ENCODE results near the gene INSYN2A.

INSYN2A gene

DNA sequence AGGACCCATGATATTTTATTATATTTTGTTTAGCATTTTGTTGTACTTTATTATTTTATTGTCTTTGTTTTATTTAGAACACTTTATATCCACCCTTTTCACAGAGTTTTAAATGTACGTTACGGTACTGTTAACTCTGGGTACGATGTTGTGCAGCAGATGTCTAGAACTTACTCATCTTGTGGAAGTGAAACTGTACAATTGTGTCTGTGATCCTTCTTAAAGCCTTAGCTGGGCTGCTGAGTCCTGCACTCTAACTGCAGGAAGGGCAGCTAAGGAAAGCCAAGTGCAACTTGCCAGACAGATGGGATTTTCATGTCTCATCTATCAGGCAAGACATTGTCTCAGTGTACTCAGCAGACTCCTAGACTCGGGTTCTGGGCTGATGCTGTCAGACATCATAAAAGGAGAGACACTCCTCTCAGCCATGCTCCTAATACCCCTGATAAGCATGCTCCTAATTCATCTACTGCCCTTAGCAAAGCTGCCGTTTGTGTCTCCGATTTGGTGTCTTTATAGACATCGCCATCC, 14.6 kb upstream of the INSYN2A start:
- Mint-ChIP-seq H3K9me3 (no peaks in the 10 kb centered on the region), H3K27me3 (ENCODE audit: low read depth) (no peaks in the 10 kb centered on the region), H3K4me3 (no peak overlapping the region), H3K4me1 (ENCODE audit: low read depth) (no peaks in the 10 kb centered on the region), H3K27ac (no peak overlapping the region), H3K36me3 (ENCODE audit: low read depth) (no peaks in the 10 kb centered on the region)

- Mint-ChIP-seq H3K9me3 (no peaks in the 10 kb centered on the region), H3K27me3 (ENCODE audit: low read depth) (no peaks in the 10 kb centered on the region), H3K4me1 (ENCODE audit: low read depth) (no peaks in the 10 kb centered on the region), H3K4me3 (no peak overlapping the region), H3K36me3 (ENCODE audit: low read depth) (no peaks in the 10 kb centered on the region), H3K27ac (no peak overlapping the region)
Measured at GRCh38 chr10:127207081-127207480, 10.7 kb upstream of the INSYN2A start.

DNA sequence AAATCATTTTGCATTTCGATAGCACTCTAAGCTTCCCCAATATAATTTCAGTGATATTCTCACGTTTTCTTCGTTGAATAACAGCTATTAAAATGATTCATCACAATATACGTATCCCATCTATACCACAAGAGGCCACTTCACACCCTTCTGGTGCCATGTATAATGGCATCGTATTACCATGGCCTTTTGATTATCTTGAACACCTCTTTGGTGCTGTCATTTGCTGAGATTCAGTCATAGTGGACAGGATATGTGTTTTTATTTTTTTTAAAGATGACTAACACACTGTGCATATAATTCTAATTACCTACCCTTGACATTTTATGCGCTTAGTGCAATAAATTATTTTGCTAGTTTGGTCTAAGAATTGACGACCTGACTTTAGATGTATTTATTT, 6.7 kb upstream of the INSYN2A start:
- Mint-ChIP-seq H3K36me3 (ENCODE audit: low read depth) (no peaks in the 10 kb centered on the region), H3K27ac (no peak overlapping the region), H3K9me3 (no peaks in the 10 kb centered on the region), H3K4me3 (no peak overlapping the region), H3K27me3 (ENCODE audit: low read depth) (peaks cover 5% of the 10 kb centered on the region), H3K4me1 (ENCODE audit: low read depth) (no peaks in the 10 kb centered on the region)

DNA sequence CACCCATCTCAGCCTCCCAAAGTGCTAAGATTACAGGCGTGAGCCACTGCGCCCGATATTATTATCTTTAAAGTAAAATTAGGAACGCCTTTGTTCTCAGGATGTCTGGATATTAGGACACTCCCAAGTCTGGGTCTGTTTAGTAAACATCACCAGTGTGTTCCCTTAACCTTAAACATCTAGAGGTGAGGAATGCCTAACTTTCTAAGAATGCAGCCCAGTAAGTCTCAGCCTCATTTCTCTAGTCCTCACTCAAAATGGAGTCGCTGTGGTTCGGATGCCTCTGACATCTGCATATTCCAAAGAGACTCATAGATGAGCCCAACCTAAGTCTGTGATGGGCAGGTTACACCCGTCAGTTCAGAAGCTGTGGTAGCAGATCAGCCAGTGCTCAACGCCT, 4.3 kb upstream of the INSYN2A start:
- Mint-ChIP-seq H3K9me3 (no peaks in the 10 kb centered on the region), H3K27ac (no peak overlapping the region), H3K4me1 (ENCODE audit: low read depth) (no peaks in the 10 kb centered on the region), H3K36me3 (ENCODE audit: low read depth) (no peaks in the 10 kb centered on the region), H3K4me3 (no peak overlapping the region), H3K27me3 (ENCODE audit: low read depth) (peaks cover 17% of the 10 kb centered on the region)

DNA sequence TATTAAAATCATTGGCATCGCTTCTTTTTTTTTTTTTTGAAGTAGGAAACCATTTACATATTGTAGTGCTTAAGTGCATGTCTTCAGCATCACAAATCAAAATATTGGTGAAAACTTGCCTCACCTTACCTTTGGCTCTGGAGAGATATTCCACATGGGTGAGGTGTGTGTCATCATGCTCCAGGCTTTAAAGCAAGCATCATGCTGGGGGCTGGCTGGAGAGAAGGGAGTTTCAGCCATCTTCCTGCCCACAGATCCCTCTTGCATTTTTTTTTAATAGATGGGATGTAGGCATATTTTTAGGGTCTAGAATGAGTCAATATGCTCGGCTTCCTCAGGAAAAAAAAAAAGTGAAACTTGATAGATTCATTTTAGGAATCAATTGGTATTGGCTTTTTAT, 2.3 kb upstream of the INSYN2A start:
- Mint-ChIP-seq H3K27me3 (ENCODE audit: low read depth) (peaks cover 30% of the 10 kb centered on the region), H3K9me3 (no peaks in the 10 kb centered on the region), H3K27ac (no peak overlapping the region), H3K4me3 (no peak overlapping the region), H3K36me3 (ENCODE audit: low read depth) (no peaks in the 10 kb centered on the region), H3K4me1 (ENCODE audit: low read depth) (no peaks in the 10 kb centered on the region)

DNA sequence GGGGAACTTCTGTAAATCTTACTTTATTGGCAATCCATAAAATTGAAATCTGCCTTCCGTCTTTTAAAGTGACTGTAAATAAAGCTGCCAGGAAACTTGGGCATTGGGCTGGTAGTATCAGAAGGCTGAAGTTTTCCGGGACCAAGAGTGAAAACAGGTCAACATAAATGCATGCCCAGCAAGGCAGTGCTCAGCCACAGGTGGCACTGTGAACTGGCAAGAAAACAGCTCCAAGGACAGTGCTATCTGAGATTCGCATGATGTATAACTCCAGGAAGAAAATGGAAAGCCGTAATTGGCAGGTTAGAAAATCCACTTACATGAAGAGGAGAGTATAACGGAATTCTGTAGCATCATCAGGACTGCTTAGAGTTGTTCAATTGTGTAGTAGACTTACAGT, 1.9 kb upstream of the INSYN2A start:
- no peaks in the 10 kb centered on the region for H3K36me3 Mint-ChIP-seq (ENCODE audit: low read depth)
- H3K4me3 Mint-ChIP-seq = no peak overlapping the region
- no peaks in the 10 kb centered on the region for H3K4me1 Mint-ChIP-seq (ENCODE audit: low read depth)
- H3K9me3 Mint-ChIP-seq = no peaks in the 10 kb centered on the region
- no peak overlapping the region for H3K27ac Mint-ChIP-seq
- peaks cover 34% of the 10 kb centered on the region for H3K27me3 Mint-ChIP-seq (ENCODE audit: low read depth)

DNA sequence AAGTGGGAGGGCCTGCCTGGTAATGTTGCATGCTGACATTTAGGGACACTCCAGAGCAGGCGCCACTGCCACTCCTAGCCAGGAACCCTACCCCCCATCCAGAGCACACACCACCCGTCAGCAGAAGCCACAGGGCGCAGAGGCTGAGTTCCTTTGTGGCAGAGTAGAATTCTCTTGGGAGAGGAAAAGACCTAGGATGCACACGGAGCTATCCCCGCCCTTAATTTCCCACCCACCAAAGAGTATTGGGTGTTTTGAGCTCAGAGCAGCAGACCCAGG, 702 bp upstream of the INSYN2A start:
- H3K4me1 Mint-ChIP-seq (ENCODE audit: low read depth) = no peaks in the 10 kb centered on the region
- no peaks in the 10 kb centered on the region for H3K36me3 Mint-ChIP-seq (ENCODE audit: low read depth)
- peaks cover 39% of the 10 kb centered on the region for H3K27me3 Mint-ChIP-seq (ENCODE audit: low read depth)
- no peak overlapping the region for H3K27ac Mint-ChIP-seq
- H3K9me3 Mint-ChIP-seq = no peaks in the 10 kb centered on the region
- H3K4me3 Mint-ChIP-seq = no peak overlapping the region

DNA sequence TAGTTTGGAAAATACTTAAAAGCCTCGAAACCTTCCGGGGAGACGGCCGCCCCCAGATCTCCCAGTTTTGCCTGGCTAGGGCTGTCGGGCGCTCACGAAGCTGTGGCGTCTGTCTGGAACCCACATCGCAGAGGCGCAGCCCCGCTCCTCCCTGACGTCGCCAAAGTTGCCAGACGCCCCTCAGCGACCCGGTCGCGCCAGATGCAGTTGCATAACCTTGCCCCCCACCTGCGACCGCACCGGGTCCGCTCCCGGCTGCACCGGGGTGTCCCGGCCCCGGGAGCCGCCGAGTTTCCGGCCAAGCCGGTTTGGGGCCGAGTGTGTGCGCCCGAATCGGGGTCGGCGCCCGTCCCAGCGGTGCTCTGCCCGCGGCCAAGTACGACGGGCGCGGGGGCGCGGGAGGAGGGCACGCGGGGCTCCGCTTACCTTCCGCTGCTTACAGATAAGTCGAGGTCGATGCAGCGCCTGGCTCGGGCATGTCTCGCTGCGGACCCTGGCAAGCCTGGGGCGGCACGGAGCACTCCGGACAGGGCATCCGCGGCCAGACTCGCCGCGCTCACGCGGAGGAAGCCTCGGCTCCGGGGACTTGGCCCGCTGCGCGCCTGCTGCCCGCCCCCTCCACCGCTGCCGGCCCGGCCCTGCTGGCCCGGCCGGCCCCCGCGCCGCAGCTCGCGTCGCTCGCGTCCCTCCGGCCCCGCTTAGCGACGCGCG, 665 bp downstream of the INSYN2A start:
- H3K27me3 Mint-ChIP-seq (ENCODE audit: low read depth) = peaks cover 44% of the 10 kb centered on the region
- no peaks in the 10 kb centered on the region for H3K9me3 Mint-ChIP-seq
- no peak overlapping the region for H3K4me3 Mint-ChIP-seq
- no peaks in the 10 kb centered on the region for H3K36me3 Mint-ChIP-seq (ENCODE audit: low read depth)
- no peaks in the 10 kb centered on the region for H3K4me1 Mint-ChIP-seq (ENCODE audit: low read depth)
- no peak overlapping the region for H3K27ac Mint-ChIP-seq

- Mint-ChIP-seq H3K4me1 (ENCODE audit: low read depth) (no peaks in the 10 kb centered on the region), H3K4me3 (no peak overlapping the region), H3K27me3 (ENCODE audit: low read depth) (peaks cover 44% of the 10 kb centered on the region), H3K36me3 (ENCODE audit: low read depth) (no peaks in the 10 kb centered on the region), H3K27ac (no peak overlapping the region), H3K9me3 (no peaks in the 10 kb centered on the region)
Measured at GRCh38 chr10:127195041-127195506, 1.3 kb downstream of the INSYN2A start.

GRCh38 chr10:127194599-127194998, 1.8 kb downstream of the INSYN2A start:
- Mint-ChIP-seq H3K27ac (no peak overlapping the region), H3K9me3 (no peaks in the 10 kb centered on the region), H3K4me1 (ENCODE audit: low read depth) (no peaks in the 10 kb centered on the region), H3K36me3 (ENCODE audit: low read depth) (no peaks in the 10 kb centered on the region), H3K27me3 (ENCODE audit: low read depth) (peaks cover 44% of the 10 kb centered on the region), H3K4me3 (no peak overlapping the region)

DNA sequence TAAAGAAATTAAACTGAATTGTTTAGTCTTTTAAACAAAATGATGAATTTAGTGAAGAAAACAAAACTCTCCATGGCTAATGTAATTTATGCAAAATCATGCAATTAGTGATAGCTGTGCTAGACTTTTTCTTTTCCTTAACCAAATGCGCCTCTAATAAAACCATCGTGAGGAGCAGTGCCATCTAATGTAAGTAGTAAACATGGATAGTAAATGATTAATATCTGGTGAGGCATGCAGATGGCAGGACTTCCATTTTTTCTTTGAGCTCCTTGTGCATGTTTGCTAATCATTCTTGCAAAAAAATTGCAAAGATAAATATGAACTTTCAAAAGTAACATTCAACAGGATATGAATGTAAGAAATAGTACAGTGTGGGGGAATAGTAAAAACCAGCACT, 2.3 kb downstream of the INSYN2A start:
- H3K36me3 Mint-ChIP-seq (ENCODE audit: low read depth) = no peaks in the 10 kb centered on the region

GRCh38 chr10:127193125-127193524, 3.3 kb downstream of the INSYN2A start:
- Mint-ChIP-seq H3K36me3 (ENCODE audit: low read depth) (no peaks in the 10 kb centered on the region), H3K4me3 (no peak overlapping the region), H3K27ac (no peak overlapping the region), H3K27me3 (ENCODE audit: low read depth) (peaks cover 40% of the 10 kb centered on the region), H3K4me1 (ENCODE audit: low read depth) (no peaks in the 10 kb centered on the region), H3K9me3 (no peaks in the 10 kb centered on the region)

More for the DNA sequence above, 2.3 kb downstream of the INSYN2A start:
- no peak overlapping the region for H3K27ac Mint-ChIP-seq
- no peak overlapping the region for H3K4me3 Mint-ChIP-seq
- no peaks in the 10 kb centered on the region for H3K9me3 Mint-ChIP-seq
- H3K27me3 Mint-ChIP-seq (ENCODE audit: low read depth) = peaks cover 44% of the 10 kb centered on the region
- H3K4me1 Mint-ChIP-seq (ENCODE audit: low read depth) = no peaks in the 10 kb centered on the region

DNA sequence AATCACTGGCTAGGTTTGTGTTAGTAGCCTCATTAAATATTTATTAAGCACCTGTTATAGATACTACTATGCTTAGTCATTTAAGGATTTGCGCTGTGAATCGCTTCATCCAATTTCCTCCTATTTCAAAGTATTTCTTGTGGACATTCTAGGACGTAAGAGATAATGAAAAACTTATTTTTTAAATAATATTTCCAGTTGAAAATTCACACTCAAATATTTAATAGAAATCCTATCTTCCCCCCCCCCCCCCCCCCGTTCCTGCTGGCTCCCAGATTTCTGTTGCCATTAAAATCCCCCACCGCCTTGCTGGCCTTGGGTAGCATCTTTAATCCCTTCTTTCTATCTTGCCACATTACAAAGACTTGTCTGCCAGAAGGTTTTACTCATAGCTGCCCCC, 6.0 kb downstream of the INSYN2A start:
- no peaks in the 10 kb centered on the region for H3K36me3 Mint-ChIP-seq (ENCODE audit: low read depth)
- H3K4me3 Mint-ChIP-seq = no peak overlapping the region
- no peak overlapping the region for H3K27ac Mint-ChIP-seq
- peaks cover 27% of the 10 kb centered on the region for H3K27me3 Mint-ChIP-seq (ENCODE audit: low read depth)
- no peaks in the 10 kb centered on the region for H3K4me1 Mint-ChIP-seq (ENCODE audit: low read depth)
- H3K9me3 Mint-ChIP-seq = no peaks in the 10 kb centered on the region

DNA sequence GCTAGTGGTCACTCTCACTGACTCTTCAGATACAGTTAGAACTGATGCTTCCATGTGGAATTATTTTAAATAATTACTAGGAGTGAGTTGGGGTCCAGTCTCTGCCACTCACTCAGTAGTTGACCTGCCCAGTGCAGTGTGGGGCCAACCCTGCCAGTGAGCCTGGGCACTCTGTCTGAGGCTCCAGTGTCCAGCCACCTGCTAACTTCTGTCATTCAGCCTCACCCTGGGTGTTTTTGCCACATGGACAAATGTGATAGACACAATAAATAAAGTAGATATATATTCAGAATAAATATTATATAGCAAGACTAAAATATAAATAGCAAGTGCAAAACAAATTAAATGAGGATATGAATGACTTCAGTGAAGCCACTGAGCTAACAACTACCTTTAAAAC, 7.2 kb downstream of the INSYN2A start:
- Mint-ChIP-seq H3K27me3 (ENCODE audit: low read depth) (peaks cover 19% of the 10 kb centered on the region), H3K4me3 (no peak overlapping the region), H3K4me1 (ENCODE audit: low read depth) (no peaks in the 10 kb centered on the region), H3K36me3 (ENCODE audit: low read depth) (no peaks in the 10 kb centered on the region), H3K27ac (no peak overlapping the region), H3K9me3 (no peaks in the 10 kb centered on the region)

GRCh38 chr10:127186813-127187212, 9.6 kb downstream of the INSYN2A start:
- Mint-ChIP-seq H3K27ac (no peak overlapping the region), H3K27me3 (ENCODE audit: low read depth) (peaks cover 5% of the 10 kb centered on the region), H3K9me3 (no peaks in the 10 kb centered on the region), H3K36me3 (ENCODE audit: low read depth) (no peaks in the 10 kb centered on the region), H3K4me3 (no peak overlapping the region), H3K4me1 (ENCODE audit: low read depth) (no peaks in the 10 kb centered on the region)

DNA sequence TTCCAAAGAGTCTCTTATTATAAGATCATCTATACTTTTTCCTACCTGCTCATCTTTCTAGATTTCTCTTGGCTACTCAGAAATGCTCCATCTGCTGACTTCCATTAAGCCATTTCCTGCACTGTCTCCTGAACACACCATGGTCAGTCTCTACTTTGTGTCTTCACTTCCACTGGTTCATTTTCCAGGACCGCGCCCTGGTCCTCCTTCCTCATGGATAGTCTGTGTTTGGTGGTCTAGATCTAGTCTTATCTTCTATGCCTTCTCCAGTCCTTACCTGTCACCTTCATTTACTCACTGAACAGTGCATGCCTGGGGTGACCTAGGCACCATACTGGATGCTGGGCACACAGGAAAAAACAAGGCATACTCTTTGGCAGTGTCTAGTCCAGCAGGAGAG, 11.8 kb downstream of the INSYN2A start:
- no peak overlapping the region for H3K4me3 Mint-ChIP-seq

More for the DNA sequence above, 11.8 kb downstream of the INSYN2A start:
- Mint-ChIP-seq H3K36me3 (ENCODE audit: low read depth) (no peaks in the 10 kb centered on the region), H3K27me3 (ENCODE audit: low read depth) (no peaks in the 10 kb centered on the region), H3K9me3 (no peaks in the 10 kb centered on the region), H3K27ac (no peak overlapping the region), H3K4me1 (ENCODE audit: low read depth) (no peaks in the 10 kb centered on the region)

Data from T-helper 1 cell treated with Interleukin-12 subunit alpha and Interleukin-12 subunit beta and Interleukin-4 antibody, amounts not matched to agents 30 μg/mL and 1 μg/mL, for 36 hours (primary cell).